ENCODE data around the gene STT3B.

Gene STT3B

DNA sequence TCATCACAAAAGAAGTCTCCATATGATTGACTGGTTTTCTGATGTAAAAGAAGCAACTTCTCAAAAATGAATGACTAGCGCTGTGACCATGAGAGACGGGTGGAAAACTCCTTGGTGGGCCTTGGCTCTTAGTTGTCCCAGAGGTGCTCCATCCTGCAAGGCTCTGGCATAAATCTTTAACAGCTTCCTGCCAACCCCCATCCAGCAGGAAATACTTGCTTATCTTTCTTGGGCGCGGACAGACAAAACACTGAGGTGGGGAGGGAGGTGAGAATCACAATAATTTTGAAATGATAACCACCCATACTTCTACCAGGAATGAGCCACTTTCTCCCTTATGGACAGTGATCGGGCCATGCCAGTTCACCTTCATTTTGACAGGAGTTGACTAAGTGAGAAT lies 128.6 kb downstream of the STT3B start:
- no peak for DNase-seq (ENCODE audit: low spot score)
- TF ChIP-seq, protein P1, sequence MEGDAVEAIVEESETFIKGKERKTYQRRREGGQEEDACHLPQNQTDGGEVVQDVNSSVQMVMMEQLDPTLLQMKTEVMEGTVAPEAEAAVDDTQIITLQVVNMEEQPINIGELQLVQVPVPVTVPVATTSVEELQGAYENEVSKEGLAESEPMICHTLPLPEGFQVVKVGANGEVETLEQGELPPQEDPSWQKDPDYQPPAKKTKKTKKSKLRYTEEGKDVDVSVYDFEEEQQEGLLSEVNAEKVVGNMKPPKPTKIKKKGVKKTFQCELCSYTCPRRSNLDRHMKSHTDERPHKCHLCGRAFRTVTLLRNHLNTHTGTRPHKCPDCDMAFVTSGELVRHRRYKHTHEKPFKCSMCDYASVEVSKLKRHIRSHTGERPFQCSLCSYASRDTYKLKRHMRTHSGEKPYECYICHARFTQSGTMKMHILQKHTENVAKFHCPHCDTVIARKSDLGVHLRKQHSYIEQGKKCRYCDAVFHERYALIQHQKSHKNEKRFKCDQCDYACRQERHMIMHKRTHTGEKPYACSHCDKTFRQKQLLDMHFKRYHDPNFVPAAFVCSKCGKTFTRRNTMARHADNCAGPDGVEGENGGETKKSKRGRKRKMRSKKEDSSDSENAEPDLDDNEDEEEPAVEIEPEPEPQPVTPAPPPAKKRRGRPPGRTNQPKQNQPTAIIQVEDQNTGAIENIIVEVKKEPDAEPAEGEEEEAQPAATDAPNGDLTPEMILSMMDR (IDR thresholded peaks at IDR 0.05; ENCODE audit: extremely low read depth, missing control alignments), result no peak

DNA sequence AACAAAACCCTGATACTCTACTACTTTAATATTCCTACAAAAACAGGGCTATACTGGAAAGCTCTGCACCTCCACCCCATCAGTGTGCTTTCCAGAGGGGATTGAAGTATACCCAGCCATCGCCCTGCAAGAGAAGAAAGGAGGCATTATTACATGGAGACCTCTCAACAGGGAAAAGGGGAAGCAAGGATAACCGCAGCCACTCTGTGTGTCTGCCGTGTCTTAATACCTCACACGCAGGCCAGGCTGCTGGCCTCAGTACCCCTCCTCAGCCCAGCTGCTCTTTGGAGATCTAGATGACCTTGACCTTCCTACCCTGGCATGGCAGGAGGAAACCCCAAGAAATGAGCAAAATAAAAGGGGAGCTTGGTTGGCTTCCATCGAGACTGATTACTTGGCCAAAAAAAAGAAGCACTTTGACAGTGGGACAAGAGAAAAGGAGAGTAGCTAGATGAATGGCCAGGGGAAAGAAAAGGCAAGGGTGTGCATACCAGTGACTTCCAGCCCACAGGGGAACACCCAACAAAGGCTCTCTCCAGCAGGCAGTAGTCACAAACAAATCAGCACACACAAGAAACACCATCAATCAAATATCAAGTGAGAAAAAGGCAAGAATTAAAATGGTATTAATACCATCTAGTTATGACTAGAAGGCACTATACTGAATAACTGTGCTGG lies 129.4 kb downstream of the STT3B start:
- TF ChIP-seq, protein P1 (IDR thresholded peaks at IDR 0.05; ENCODE audit: extremely low read depth, missing control alignments), result no peak
- DNase-seq (ENCODE audit: low spot score), result no peak

DNA sequence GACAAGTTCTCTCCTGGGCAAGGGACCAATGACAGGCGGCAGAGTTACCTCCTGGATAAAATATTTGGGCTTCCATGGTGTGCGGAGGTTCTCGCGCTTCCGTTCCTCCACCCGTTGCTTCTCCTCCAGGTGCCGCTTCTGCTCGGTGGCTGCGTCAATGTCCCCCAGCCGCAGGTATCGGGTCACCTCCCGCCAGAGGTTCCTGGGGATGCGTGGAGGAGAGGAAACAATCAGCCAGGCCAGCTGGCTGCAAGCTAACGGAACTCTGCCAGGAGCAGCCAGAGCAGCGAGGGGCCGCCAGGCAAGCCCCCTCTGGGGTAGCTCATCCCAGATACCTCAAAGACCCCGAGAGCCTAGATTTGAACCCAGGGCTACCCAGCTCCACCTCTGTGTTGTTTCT lies 131.3 kb downstream of the STT3B start:
- DNase-seq (ENCODE audit: low spot score), result no peak
- TF ChIP-seq, protein P1 (IDR thresholded peaks at IDR 0.05; ENCODE audit: extremely low read depth, missing control alignments), result no peak

DNA sequence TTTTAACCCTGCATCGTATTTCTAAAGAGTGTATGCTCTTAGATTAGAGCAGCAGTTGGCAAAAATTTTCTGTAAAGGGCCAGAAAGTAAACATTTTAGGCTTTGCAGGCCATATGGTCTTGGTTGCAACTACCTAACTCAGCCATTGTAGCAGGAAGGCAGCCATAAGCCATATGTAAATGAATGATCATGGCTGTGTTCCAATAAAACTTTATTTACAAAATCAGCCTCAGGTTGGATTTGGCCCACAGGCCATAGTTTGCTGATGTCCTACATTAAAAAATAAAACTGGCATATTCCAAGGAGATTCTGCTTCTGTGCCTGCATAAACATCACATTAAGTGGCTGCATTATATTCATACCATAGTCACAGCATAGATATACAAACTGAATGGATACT lies 134.9 kb downstream of the STT3B start:
- no peak for DNase-seq (ENCODE audit: low spot score)
- TF ChIP-seq, protein P1 (IDR thresholded peaks at IDR 0.05; ENCODE audit: extremely low read depth, missing control alignments), result no peak

DNA sequence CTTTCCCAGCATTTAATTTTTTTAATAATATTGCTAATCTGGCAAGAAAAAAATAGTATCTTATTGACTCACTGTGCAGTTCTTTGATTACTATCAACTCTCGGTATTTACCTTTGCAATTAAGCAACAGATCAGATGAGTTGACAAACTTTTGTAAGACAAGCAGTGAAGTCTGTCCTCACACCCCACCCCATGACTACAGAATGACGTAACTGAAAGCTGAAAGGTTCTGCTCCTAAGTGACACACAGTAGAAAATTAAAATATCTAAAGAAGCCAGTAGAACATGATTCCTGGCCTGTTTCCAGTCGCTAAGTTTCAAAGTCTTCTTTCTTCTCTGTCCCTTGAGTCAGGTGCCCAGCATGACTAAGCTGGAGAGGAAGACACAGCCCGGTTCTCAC lies 135.5 kb downstream of the STT3B start:
- TF ChIP-seq, protein P1 (IDR thresholded peaks at IDR 0.05; ENCODE audit: extremely low read depth, missing control alignments), result no peak
- no peak for DNase-seq (ENCODE audit: low spot score)

DNA sequence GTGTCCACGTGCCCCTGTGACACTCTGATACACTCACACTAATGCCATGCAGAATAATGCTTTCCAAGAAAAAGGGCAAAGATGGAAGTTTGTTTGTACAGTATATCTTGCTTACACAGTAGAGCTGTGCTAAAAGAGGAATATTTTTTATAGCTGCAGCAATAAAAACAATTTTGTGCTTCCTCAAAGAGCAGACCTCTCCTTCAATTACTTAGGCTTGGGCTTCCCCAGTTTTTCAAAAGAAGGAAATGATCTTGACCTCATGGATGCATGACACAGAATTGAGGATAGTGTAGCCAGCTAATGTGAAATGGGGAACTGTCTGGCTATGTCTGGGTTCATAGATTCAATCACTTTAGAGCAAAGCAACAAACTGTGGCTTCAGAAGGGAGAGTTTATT lies 137.4 kb downstream of the STT3B start:
- TF ChIP-seq, protein P1 (IDR thresholded peaks at IDR 0.05; ENCODE audit: extremely low read depth, missing control alignments), result no peak
- DNase-seq (ENCODE audit: low spot score), result no peak

DNA sequence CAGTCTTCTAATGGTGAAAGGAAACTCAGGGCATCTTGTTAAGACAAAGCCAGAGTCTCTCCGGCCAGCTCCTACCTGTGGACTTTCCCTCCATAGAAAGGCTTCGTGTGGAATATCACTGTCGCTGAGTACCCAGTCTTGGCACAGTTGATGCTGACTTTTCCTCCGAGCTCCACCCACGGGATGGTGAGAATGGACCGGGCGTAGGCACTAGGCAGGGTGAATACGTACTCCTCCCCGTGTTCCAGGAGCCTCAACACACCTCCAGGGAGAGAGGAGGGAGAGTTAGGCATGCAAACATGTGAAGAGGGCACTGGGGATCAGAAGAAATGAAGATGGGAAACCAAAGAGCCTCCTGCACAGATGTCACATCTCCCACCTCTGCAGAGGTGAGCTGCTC lies 138.0 kb downstream of the STT3B start:
- DNase-seq (ENCODE audit: low spot score), result no peak
- TF ChIP-seq, protein P1 (IDR thresholded peaks at IDR 0.05; ENCODE audit: extremely low read depth, missing control alignments), result no peak
